Body of pancreas (tissue), 4 donors: ENCODE measurements around the gene SFXN1. TPM values are rescaled to one million over a fixed set of nuclear protein-coding genes. Genes with fewer than 3 reads are reported as not detected.

Source experiments
- ATAC-seq: fragments of 150-250 bp; one replicate; pipeline ENCODE4 v1.9.1; 2016
- DNase-seq, 4 donors: peaks; one replicate each; pipeline ENCODE4 v3.0.0-alpha.2; 2019
- H3K27ac ChIP-seq, 4 donors: fragments of 200-600 bp; sonication (generic); 1 replicate in 3 of 4; 2 replicates in 1 of 4; pipeline versions ENCODE4 v1.5.1 to v1.6.1; 2016 to 2019; ENCODE audit warnings: mild to moderate bottlenecking in 1 of 4, mixed read lengths in 1 of 4, moderate library complexity in 1 of 4
- H3K27me3 ChIP-seq, 2 donors: fragments of 200-600 bp; sonication (generic); one replicate each; pipeline ENCODE4 v1.6.0; 2016; ENCODE audit warnings: mild to moderate bottlenecking in 1 of 2
- H3K36me3 ChIP-seq, 2 donors: fragments of 200-600 bp; sonication (generic); replicated peaks in 1 of 2; 2 replicates each; pipeline ENCODE4 v1.5.1; 2016; ENCODE audit warnings: low read depth in 2 of 2; ENCODE audit not compliant: insufficient read depth in 1 of 2
- H3K4me1 ChIP-seq: fragments of 200-600 bp; sonication (generic); one replicate; pipeline ENCODE4 v1.6.0; 2016
- H3K4me3 ChIP-seq, 2 donors: fragments of 200-600 bp; sonication (generic); 1 replicate in 1 of 2; 2 replicates in 1 of 2; pipeline ENCODE4 v1.5.1; 2016 to 2019
- H3K9me3 ChIP-seq, 3 donors: fragments of 200-600 bp; sonication (generic); 1 replicate in 2 of 3; 2 replicates in 1 of 3; pipeline ENCODE4 v1.5.1; 2016
- CTCF ChIP-seq, 7 experiments: fragments of 450-650 bp in 4 of 7; fragments of 200-600 bp in 3 of 7; sonication (generic) in 3 of 7; IDR thresholded peaks; one replicate each; pipeline ENCODE4 v1.5.1; 2016 to 2019; ENCODE audit warnings: antibody characterized with exemption in 7 of 7
- POLR2A ChIP-seq, 3 donors: fragments of 450-650 bp; IDR thresholded peaks; one replicate each; pipeline ENCODE4 v1.6.1; 2016; ENCODE audit warnings: antibody characterized with exemption in 3 of 3, mild to moderate bottlenecking in 2 of 3
- WGBS, 2 donors: methylation state at CpG; one replicate each; pipeline ENCODE4 v1.1.5; 2017; 5-methylcytosine and 5-hydroxymethylcytosine counted together
- intact Hi-C: fragments of 100-400 bp; cut with DNase I; formaldehyde crosslinking; loops from one replicate; pipeline ENCODE4 v1.15.1; 2023
- total RNA-seq, 2 donors: library from RNA; depleted of rRNA; stranded (reverse); fragments of >200 nt; gene quantifications; one replicate each; pipeline ENCODE4 v1.1.0, GENCODE V29; 2016

SFXN1 gene
- total RNA-seq, 2 donors from 2014 or later: 11.7 to 29.3 TPM

DNA sequence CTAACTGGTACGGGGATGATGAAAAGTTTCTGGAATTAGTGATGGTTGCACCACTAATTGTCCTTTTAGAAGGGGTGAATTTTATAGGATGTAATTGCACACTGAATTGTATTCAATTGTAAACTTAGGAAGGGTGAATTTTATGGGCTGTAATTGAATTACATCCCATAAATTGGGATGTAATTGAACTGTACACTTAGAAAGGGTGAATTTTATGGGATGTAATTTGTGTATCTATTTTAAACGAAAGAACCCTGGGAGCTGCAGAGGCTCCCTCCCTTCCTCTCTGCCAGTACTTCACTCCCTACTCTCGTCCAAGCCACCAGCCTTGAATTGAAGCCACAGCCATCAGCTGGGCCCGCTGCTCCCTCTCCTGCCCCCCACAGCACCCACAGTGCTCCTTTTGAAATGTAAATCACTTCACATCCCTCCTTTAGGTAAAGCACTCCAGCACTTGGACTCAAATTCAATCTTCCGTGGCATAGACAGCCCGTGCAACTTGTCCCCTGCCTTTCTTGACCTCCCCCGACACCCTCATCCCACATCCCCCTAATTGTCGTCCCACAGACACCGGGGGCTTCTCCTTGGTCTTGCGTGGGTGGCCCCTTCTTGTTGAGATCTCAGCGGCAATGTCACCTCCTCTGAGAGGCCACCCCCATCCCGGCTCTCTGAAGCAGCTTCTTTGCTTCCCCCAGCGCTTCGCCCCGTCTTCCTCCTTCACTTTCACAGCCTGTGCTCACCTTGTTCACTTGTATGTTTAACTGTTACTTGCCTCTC lies 95.3 kb downstream of the SFXN1 start:
- WGBS, 2 donors: 28 to 36% methylated on average over 15 of the region's 15 CpGs
- H3K4me1 ChIP-seq: no peaks in the 10 kb centered on the region
- no peaks in the 10 kb centered on the region for H3K9me3 ChIP-seq
- H3K36me3 ChIP-seq: no peaks in the 10 kb centered on the region
- H3K27me3 ChIP-seq: peaks cover 0 to 8% of the 10 kb centered on the region in 2 donors
- ATAC-seq (no peak), DNase-seq (no peak)
- TF ChIP-seq CTCF (IDR thresholded peaks at IDR 0.05) (no peak), POLR2A (IDR thresholded peaks at IDR 0.05) (no peak)
- intact Hi-C loops: no loop called here
- no peak overlapping the region for H3K27ac ChIP-seq
- H3K4me3 ChIP-seq: no peak overlapping the region

- Histone ChIP-seq H3K9me3 (no peaks in the 10 kb centered on the region), H3K27ac (no peak overlapping the region), H3K36me3 (no peaks in the 10 kb centered on the region), H3K4me1 (no peaks in the 10 kb centered on the region), H3K4me3 (no peak overlapping the region), H3K27me3 (peaks cover 0 to 8% of the 10 kb centered on the region in 2 donors)
- intact Hi-C loops: no loop called here
- ATAC-seq (no peak), DNase-seq (no peak)
- TF ChIP-seq POLR2A (IDR thresholded peaks at IDR 0.05) (no peak), CTCF (IDR thresholded peaks at IDR 0.05) (no peak)
- 84 to 94% methylated on average over 2 of the region's 2 CpGs for WGBS, 2 donors
These were observed 96.9 kb downstream of the SFXN1 start for GRCh38 chr5:175575301-175575700.

DNA sequence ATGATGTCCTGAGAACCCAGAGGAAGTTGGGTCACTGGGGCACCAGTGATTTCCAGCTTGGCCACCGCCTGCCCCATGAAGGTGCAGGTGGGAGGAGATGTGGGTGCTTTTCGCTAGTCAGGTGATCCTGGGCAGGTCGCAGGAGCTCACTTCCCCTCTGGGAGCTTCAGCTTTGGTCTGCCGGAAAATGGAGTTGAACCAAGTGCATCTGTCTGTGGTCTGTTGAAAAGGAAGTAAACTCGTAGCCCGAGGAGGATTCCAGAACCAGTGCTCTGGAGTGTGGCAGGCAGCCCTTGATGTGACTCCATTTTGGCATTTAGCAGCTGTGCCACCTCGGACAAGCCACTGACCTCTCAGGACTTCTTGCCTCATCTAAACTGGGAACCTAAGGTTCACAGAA lies 97.7 kb downstream of the SFXN1 start:
- ATAC-seq (no peak), DNase-seq (no peak)
- peaks cover 0 to 8% of the 10 kb centered on the region in 2 donors for H3K27me3 ChIP-seq
- no peak overlapping the region for H3K4me3 ChIP-seq
- 59 to 67% methylated on average over 4 to 7 of the region's 7 CpGs for WGBS, 2 donors
- H3K27ac ChIP-seq: no peak overlapping the region
- TF ChIP-seq POLR2A (IDR thresholded peaks at IDR 0.05): no peak
- TF ChIP-seq CTCF (IDR thresholded peaks at IDR 0.05): no peak
- intact Hi-C loops: no loop called here
- H3K9me3 ChIP-seq: no peaks in the 10 kb centered on the region
- H3K36me3 ChIP-seq: no peaks in the 10 kb centered on the region
- no peaks in the 10 kb centered on the region for H3K4me1 ChIP-seq

DNA sequence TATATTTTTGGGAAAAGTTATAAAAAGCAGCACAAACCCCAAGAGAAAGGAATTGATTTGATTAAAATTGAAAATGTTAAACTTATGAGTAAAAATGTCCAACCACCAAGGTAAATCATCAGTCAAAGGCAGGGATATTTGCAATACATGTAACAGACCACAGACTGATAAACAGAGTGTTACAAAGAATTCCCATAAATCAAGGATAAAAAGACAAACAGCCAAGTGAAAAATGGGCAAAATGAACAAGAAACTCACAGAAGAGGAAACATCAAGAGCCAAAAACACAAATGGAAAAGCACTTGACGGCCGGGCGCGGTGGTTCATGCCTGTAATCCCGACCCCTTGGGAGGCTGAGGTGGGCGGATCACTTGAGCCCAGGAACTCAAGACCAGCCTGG lies 98.2 kb downstream of the SFXN1 start:
- H3K36me3 ChIP-seq: no peaks in the 10 kb centered on the region
- WGBS, 2 donors: 70 to 79% methylated on average over 6 of the region's 6 CpGs
- TF ChIP-seq POLR2A (IDR thresholded peaks at IDR 0.05) (no peak), CTCF (IDR thresholded peaks at IDR 0.05) (no peak)
- H3K4me3 ChIP-seq: no peak overlapping the region
- ATAC-seq (no peak), DNase-seq (no peak)
- H3K4me1 ChIP-seq: no peaks in the 10 kb centered on the region
- H3K27me3 ChIP-seq: peaks cover 0 to 8% of the 10 kb centered on the region in 2 donors
- no peak overlapping the region for H3K27ac ChIP-seq
- H3K9me3 ChIP-seq: no peaks in the 10 kb centered on the region
- intact Hi-C loops: no loop called here

Other genes with a start within 250 kb of the SFXN1 start
- gene DRD1, start 34.4 kb upstream of the SFXN1 start, total RNA-seq: not detected
- under 1 TPM in 1 of 2 donors, not detected in 1; 0.78 TPM for gene HRH2, start 179.5 kb downstream of the SFXN1 start, total RNA-seq